Measurements from ENCODE around the gene CLEC3B. TPM values are rescaled to one million over a fixed set of nuclear protein-coding genes. Genes with fewer than 3 reads are reported as not detected.
A peak's percentile ranks its signal among the peaks of the same experiment; 100 is the strongest.
"Not testable (repeated sequence)": the region's sequence is repeated elsewhere in the genome, so short reads cannot be mapped to it uniquely, and the experiment has no call there.

CLEC3B gene
- polyA plus RNA-seq, 3 donors, result 19.9 to 22.8 (median 20.9) TPM

DNA sequence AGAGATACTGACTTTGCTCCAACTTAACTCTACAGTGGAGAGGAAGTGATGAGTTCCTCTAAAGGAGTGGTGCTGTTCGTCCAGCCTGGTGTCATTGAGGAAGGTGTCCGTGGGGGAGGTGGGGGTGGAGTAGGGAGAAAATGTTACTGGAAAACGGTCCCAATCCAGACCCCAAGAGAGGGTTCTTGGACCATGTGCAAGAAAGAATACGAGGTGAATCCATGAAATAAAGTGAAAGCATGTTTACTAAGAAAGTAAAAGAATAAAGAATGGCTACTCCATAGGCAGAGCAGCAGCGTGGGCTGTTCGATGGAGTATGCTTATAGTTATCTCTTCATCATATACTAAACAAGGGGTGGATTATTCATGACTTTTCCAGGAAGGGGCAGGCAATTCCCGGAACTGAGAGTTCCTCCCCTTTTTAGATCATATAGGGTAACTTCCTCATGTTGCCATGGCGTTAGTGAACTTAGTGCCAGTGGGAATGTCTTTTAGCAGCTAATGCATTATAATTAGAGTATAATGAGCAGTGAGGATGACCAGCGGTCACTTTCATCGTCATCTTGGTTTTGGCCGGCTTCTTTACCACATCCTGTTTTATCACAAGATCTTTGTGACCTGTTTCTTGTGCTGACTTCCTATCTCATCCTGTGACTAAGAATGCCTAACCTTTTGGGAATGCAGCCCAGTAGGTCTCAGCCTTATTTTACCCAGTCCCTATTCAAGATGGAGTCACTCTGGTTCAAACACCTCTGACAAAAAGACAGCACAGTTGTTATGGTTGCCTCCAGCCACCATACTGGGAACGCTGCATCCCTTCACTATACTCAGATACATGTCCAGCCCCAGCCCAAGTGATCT is 38.6 kb downstream of the CLEC3B start:
- peak in 1 of 3 donors; percentile 3 for DNase-seq (ENCODE audit: low read depth in 3 of 3, low spot score in 2 of 3)

DNA sequence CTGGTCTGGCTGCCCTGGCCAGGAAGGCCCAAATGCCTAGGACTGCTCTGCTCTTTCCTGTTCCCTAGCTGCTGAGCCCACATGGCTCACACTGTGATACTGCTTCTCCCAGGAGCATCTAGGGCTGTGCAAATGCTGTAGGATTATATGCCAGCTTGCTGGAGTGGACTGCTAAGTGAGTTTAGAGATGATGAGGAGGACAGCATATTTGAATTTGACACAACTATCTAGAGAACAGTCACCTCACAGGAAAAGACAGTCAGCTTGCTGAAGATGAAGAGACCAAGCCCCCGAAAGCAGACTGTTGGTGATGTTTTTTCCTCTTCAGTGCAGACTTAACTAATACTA is 39.2 kb downstream of the CLEC3B start:
- DNase-seq (ENCODE audit: low read depth in 3 of 3, low spot score in 2 of 3), result no peak

DNA sequence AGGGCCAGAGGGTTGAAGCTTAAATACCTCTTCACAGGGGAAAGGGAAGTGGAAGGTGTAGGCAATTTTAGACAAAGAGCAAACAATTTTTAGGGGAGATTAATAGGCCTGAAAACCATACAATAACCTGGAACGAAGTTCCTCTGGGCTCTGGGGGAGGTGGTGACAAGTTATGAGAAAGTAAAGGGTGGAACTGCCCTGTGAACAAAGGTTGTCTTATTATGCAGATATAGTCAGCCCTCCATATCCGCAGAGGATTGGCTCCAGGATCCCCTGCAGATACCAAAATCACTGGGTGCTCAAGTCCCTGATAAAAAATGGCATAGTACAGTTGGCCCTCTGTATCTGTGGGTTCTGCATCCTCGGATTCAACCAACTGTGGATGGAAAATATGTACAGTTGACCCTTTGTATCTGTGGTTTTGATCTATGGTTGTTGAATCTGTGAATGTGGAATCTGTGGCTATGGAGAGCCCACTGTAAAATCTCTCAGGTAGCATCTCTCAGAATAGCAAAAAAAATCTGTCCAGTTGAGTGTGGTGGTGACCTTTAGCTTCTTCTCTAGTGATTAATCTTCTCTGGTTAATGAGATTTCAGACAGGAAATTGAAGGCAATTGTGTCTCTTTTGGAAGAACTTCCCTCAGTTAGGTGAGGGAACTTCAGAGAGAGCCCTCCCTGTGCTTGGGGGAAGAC is 40.2 kb downstream of the CLEC3B start:
- no peak for DNase-seq (ENCODE audit: low read depth in 3 of 3, low spot score in 2 of 3)

DNA sequence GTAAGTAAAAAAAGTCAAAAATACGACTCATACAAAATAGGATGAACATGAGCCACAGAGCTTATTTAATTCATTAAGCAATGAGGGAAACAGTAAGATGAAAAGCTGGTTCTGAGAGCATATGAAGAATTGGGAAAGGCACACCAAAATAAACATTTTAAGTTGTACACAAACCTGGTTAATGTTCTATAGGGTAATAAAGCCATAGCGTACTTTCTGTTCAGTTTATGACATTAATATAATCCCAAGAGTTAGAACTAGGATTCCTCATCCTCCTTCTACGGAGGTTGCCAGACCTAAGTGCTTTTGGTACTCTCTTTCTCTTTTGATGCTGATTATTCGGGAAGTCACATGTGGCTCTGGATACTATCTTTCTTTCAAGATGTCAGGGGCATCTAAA is 41.4 kb downstream of the CLEC3B start:
- no peak for DNase-seq (ENCODE audit: low read depth in 3 of 3, low spot score in 2 of 3)

DNA sequence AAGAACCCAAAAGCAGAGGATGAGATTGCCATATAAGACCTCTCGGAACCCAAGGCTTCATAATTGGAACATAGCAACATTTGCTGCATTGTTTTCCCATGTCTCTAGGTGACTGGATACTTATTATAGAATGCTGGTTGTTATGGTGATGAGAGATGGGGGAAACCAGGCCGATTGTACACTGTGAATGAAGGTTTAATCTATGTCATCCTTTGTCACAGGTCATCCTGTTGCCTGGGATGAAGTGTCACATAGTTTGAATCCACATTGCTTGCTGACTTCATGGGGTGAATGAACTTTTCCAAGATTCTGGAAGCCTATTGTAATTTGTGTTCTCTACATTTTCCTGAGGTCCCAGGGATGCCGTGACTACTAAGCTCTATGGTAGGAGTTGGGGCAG is 41.8 kb downstream of the CLEC3B start:
- DNase-seq (ENCODE audit: low read depth in 3 of 3, low spot score in 2 of 3), result no peak

DNA sequence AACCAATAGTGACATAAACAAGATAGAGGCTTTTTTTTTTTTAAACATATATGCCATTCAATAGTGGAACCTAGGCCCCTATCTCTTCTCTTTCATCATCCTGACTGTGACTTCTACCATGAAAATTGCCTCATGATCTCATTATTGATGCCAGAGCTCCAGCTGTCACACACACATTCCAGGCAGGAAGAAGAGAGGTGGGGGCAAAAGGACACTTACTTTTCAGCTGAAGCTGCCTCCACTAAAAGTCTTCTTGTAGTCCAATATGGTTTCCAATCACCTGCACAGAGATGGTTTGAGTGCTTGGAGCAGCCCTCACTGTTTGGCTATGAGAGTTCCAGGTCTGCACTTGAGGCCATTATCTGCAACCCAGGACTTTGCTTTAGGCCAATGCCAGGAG is 45.0 kb downstream of the CLEC3B start:
- no peak for DNase-seq (ENCODE audit: low read depth in 3 of 3, low spot score in 2 of 3)

DNA sequence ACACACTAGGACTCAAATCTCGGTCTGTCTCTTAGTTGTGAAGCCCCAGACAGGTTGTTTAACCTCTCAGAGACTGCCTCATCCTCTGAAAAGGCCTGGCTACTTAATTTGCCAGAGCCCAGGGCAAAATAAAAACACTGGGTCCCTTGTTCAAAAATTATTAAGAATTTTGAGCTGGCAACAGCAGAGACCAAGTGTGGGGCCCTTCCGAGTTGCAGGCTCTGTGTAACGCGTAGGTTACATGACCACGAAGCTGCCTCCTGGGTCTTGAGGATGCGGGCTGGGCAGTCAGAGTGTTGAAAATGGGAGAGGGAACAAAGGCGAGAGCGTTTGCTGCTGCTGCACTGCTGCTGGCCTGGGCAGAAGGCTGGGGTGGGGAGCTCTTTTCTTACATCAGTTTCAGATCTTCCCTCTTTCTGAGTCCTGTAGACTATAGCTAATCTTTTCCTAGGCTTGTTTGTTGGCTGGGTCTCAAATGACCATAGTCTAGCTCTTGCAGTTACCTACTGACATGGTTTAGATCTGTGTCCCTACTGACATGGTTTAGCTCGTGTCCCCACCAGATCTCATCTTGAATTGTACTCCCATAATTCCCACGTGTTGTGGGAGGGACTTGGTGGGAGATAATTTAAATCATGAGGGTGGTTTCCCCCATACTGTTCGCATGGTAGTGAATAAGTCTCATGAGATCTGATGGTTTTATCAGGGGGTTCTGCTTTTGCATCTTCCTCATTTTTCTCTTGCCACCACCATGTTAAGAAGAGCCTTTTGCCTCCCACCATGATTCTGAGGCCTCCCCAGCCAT is 49.9 kb downstream of the CLEC3B start:
- no peak for DNase-seq (ENCODE audit: low read depth in 3 of 3, low spot score in 2 of 3)

DNA sequence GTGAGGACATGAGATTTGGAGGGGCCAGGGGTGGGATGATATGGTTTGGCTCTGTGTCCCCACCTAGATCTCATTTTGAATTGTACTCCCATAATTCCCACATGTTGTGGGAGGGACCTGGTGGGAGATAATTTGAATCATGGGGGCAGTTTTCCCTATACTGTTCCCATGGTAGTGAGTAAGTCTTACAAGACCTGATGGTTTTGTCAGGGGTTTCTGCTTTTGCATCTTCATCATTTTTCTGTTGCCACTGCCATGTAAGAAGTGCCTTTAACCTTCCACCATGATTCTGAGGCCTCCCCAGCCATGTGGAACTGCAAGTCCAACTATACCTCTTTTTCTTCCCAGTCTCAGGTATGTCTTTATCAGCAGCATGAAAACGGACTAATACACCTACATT is 52.2 kb downstream of the CLEC3B start:
- not testable (repeated sequence) for DNase-seq (ENCODE audit: low read depth in 3 of 3, low spot score in 2 of 3)

DNA sequence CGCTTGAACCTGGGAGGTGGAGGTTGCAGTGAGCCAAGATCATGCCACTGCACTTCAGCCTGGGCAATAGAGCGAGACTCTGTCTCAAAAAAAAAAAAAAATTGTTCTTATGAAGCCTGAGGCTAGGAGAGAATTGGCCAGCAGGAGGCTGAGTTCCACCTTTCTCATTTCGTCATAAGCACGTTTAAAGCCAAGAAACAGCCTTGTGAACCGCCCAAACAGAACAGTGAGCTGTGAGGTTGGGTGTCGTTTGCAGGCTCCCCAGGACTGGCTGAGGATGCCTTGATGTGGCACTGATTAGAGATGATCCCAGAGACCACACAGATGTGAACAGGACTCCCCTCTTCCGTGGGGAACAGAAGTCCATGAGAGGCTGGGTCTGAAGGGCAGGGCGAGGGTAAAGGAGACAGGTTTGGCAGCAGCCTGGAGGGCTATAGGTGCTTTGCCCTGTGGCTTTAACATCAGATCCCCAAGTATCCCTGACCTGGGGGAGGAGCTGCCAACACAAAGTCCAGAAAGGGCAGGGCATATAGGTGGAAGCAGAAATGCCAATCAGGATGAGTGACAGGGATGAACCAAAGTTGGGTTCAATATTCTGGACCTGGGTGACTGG is 52.9 kb downstream of the CLEC3B start:
- no peak for DNase-seq (ENCODE audit: low read depth in 3 of 3, low spot score in 2 of 3)

DNA sequence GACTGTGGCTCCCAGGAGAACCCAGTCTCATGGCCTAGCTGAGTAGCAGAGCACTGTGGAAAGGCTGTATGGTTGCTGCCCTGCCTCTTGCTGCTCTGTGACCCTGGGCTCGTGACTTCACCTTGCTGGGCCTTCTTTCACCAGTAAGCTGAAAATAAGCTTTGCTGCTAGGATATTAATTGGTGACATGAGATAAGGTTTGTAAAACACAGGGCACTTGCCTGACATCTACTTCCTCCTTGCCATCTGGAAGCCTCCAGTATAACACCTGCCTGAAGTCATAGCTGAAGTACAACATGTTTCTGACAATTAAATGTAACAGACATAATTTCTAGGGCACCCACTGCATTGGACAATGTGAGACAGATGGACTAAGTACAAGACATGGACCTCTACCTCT is 53.6 kb downstream of the CLEC3B start:
- no peak for DNase-seq (ENCODE audit: low read depth in 3 of 3, low spot score in 2 of 3)

DNA sequence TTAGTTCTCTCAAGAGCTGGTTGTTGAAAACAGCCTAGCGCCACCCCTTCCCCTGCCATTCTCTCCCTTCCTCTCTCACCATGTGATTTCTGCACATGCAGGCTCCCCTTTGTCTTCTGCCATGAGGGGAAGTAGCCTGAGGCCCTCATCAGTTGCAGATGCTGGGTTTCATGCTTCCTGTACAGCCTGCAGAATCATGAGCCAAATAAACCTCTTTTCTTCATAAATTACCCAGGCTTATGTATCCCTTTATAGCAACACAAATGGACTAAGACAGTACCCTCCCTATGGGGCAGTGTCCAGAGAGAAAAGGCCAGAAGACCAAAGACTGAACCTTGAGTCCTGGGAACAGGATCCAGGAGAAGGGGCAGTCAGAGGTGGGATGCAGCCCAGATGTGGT is 54.7 kb downstream of the CLEC3B start:
- no peak for DNase-seq (ENCODE audit: low read depth in 3 of 3, low spot score in 2 of 3)

DNA sequence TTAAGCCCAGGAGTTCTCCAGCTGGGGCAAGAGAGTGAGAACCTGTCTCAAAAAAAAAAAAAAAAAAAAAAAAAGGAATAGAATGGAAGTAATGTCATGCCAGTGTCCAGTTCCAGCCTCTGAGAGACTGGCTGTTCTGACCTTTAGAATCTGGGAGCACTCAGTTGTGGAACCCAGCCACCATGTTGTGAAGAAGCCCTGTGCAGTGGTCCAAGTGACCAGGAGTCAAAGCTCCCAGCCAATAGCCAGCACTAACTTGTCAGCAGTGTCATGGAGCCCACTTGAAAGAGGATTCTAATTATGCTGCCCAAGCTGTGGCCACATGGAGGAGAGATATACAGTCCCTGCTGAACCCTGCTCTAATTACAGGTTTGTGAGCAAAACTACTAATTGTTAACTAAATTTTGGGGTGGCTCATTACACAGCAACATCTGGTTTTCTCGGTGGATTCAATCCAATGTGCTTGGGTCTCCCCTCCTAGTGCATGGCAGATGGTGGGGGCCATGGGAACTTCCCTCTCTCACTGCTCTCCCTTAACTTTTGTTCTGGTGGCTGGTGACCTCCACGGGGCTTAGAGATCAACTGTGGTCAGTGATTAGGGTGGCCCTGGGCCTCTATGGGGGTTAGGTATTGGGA is 55.5 kb downstream of the CLEC3B start:
- no peak for DNase-seq (ENCODE audit: low read depth in 3 of 3, low spot score in 2 of 3)

DNA sequence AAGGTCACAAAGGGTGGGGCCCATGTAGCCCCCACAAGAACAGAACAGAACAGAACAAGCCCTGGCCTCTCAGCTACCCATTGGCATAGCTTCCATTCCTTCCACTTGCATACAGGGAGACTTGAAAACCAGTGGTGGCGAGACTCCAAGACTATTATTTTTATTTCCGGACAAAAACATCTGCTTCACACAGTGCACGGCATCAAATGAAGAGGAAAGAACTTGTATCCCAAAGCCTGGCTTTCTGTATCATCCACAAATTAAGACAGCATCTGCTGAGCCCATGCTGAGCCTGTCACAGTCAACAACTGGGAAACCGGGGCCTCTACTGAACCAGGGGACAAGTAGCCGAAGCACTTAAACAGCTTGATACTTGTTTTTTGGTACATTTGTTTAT is 56.0 kb downstream of the CLEC3B start:
- DNase-seq (ENCODE audit: low read depth in 3 of 3, low spot score in 2 of 3), result no peak

DNA sequence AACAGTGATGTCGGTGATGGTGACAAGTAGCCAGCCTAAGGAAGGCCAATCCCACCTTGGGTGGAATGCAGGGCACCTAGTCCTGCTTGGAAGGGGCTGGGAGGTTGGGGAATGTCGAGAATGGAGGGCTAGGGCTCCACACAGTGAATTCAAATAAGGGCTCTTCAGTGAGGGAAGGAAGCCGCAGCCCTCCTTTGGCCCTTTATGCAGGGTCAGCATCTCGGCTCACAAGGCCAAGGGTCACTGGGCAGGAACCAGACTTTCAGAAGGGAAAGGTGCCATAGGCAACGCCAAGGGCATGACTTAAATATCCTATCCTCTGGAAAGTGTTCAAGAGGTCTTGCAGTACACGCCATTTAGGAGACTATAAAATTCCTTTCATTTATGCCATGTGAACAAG is 56.9 kb downstream of the CLEC3B start:
- no peak for DNase-seq (ENCODE audit: low read depth in 3 of 3, low spot score in 2 of 3)

DNA sequence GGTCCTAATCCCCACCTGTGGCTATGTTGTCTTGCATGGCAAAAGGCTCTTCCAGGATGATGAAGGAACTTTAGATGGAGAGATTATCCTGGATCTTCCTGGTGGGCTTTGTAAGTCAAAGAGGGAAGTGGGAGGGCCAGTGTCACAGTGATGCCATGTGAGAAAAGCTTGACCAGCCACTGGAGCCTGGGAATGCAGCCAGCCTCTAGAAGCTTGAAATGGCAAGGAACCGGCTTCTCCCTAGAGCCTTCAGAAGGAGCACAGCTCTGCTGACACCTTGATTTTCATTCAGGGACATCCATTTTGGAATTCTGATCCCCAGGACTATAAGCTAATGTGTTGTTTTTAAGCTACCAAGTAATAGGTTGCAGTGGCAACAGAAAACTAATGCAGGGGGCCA is 58.3 kb downstream of the CLEC3B start:
- DNase-seq (ENCODE audit: low read depth in 3 of 3, low spot score in 2 of 3), result no peak

DNA sequence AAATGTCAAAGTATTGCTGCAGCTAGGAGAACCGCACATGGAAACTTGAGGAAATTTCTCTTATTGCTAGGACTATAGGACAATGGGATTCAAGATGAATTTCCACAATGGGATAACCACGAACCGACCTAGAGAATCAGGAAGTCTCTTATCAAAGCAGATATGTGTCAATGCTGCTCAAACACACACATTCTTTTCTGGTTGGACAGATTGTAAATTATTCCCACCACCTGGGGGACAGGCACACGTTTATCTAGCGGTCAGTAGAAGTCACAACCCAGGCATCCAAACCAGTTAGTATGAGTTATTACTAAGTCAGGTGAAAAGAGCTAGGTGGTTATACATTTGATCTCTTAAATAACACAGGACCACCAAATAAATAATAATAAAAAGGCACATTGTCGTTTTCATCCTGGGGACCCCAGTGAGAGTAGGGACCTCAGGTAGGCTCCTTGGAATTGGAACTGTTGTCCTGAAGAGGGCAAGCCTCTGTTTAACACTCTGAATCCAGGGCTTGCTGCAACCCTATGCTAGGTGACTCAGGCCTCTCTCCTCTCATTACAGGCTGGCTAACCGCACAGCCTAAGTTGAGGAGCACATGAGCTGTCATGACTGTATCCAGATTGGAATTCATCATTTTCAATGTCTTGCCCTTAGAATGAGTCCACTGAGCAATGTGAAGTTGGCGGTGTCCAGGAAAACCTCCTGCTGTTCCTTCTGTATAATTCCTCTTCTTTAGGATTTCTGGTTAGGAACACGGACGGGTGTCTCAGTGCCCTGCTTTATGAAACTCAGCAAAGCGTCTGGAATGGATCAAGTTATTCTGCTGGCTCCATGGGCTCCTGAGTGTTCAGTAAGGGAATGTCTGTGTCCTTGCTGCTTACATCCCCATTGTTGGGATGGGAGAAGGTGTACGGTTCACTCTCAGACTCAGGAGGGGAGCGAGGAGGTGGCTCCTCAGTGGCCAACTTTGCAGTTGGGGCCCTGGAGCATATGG is 59.0 kb downstream of the CLEC3B start:
- DNase-seq (ENCODE audit: low read depth in 3 of 3, low spot score in 2 of 3), result no peak

Measured in right renal cortex interstitium (tissue), 3 donors.